Stimulated activated CD4-positive, alpha-beta T cell treated with anti-CD3 and anti-CD28 coated beads, Interleukin-4, amount 100 ng/mL, for 48 hours (primary cell): Measurements from ENCODE around the gene AGL.
"Not testable (repeated sequence)": the region's sequence is repeated elsewhere in the genome, so short reads cannot be mapped to it uniquely, and the experiment has no call there.

Experiments
- DNase-seq, 2 donors: peaks; one replicate each; pipeline ENCODE4 v3.0.0-alpha.2; 2020; ENCODE audit warnings: low read depth in 2 of 2

Gene AGL

DNA sequence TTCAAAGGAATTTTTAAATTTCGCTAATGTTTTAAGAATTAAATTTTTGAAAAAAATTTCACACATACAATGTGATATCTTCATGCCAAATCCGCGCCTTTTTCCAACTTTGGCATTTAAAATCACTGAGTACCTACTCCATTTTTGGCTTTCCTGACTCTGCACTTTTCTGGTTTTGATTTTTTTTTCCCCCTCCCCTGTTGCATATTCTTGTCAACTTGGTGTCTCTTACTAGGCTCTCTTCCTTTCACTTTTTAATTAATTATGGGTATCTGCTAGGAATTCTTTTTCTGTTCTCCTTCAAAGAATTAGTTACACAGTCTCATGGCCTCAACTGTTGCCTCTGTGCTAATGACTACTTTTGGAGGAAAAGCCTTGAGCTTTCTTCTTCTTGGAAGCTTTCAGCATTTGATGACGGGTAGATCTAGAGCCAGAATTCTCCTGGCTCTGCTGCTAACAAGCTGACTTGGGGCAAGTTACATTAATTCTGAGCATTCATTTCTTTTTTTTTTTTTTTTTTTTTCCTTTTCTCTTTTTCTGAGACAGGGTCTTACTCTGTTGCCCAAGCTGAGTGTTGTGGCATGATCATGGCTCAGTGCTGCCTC is 1.8 kb downstream of the AGL start:
- DNase-seq: no peak

DNA sequence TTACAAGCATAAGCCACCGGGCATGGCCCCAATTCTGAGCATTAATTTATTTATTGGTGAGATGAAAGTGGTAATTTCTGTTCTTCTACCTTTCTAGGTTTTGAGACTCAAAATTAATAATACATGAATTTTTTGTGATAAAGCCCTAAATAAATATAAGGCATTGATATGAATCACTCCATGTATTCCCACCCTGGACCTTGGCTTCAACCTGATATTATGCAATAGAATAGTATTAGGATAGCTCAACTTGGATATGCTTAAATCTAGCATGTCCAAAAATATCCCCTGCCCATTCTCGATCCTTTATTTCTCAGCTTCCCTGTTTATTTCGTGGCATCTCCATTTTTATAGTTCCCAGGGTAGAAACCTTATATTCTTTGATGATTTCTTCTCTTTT is 2.5 kb downstream of the AGL start:
- no peak for DNase-seq

DNA sequence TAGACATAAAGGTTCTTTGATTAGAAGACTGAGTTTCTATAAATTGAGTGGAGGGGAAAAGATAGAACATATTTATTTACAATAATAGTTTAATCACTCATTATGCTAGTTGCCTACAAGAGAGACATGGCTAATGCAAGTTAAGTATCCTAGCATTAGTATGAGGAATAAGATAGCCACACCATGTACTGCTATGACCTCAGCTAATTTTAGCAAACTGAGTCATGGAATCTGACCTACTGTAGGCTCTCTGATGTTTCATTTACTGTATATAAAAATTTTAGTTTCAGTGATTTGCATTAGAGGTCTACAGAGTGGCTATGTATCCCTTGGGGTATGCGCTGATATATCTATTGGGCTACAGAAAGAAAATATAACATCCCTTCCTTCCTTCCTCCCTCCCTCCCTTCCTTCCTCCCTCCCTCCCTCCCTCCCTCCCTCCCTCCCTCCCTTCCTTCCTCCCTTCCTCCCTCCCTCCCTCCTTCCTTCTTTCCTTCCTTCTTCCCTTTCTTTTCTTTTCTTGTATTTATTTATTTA is 5.8 kb downstream of the AGL start:
- no peak for DNase-seq

DNA sequence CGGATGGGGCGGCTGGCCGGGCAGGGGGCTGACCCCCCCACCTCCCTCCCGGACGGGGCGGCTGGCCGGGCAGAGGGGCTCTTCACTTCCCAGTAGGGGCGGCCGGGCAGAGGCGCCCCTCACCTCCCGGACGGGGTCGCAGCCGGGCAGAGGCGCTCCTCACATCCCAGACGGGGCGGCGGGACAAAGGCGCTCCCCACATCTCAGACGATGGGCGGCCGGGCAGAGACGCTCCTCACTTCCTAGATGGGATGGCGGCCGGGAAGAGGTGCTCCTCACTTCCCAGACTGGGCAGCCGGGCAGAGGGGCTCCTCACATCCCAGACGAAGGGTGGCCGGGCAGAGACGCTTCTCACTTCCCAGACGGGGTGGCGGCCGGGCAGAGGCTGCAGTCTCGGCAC is 6.9 kb downstream of the AGL start:
- DNase-seq: not testable (repeated sequence)

DNA sequence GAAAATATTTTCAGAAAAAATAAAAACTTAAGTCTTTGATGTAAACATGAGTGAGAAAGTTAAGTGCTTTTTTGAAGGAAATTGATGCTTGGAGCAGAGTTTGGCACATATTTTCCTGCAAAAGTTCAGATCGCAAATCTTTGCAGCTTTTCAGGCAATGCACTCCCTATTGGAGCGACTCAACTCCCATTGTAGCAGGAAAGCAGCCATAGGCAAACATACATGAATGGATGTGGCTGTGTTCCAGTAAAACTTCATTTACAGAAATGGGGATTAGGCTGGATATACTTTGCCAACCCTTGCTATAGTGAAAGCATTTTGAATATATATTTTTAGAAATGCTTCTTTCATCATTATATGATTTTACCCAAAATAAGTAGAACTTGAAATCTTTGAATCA is 8.1 kb downstream of the AGL start:
- no peak for DNase-seq

DNA sequence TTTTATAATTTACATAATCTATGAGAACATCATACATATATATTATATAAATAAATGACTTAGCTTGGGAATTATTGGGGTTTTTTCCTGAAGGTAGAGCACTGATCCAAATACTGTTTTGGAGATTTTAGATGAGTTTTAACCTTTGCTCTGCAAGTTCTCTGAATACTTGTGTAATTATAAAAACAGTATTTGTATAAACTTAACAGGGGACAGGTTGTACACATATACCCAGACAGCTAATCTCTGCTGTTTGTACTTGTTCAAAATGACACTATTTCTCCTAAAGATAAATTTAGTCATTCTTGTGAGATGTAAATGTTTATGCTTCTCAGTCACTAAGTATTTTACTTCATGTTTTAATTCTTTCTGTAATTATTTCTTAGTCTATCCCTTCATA is 8.7 kb downstream of the AGL start:
- DNase-seq: no peak

DNA sequence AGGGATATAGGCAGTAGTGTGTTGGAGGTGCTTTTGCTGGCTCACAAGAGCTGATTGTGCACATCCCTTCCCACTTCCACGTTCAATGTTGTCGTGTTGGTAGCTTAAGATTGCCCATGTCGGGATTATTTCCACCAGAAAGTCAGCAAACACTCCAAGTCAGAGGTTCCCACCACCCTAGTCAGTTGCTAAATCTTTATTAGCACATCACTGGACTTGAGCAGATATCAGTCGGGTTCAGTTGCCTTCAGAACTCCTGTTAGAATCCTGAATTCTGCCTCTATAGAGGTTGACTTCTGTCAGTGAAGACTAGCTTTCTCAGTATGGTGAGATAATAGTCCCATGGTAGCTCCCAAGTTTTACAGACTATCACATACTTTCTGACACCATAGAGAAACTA is 10.5 kb downstream of the AGL start:
- no peak for DNase-seq

DNA sequence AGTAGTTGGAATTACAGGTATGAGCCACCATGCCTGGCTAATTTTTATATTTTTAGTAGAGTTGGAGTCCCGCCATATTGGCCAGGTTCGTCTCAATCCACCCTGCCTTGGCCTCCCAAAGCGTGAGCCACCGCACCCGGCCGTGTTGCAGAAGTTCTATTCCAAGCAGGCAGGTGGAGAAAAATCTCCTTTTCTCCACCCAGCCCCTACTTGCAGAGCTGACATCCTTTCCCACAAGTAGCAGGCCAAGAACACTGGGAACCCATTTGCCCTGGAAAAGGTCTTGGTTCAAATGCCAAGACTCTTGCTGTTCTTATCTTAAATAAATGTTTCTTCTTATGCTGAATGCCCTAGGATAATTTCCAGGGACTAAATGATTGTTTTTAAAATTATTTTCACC is 17.5 kb downstream of the AGL start:
- no peak for DNase-seq

DNA sequence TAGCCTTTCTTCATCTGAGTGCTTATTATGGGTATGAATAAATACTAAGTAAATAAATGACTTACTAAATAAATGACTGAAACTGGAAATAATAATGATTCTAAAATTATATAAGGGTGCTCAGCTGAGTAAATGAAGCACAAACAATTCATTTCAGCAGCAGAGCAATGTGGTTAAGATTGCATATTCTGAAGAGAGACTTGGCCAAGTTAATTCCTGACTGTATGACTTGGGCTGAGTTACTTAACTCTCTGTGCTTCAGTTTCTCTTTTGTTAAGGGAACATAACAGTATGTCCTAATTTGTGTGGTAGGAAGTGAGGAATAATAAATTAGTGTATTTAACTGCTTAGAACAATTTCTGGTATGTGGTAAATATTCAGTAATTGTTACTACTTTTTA is 19.1 kb downstream of the AGL start:
- no peak for DNase-seq

DNA sequence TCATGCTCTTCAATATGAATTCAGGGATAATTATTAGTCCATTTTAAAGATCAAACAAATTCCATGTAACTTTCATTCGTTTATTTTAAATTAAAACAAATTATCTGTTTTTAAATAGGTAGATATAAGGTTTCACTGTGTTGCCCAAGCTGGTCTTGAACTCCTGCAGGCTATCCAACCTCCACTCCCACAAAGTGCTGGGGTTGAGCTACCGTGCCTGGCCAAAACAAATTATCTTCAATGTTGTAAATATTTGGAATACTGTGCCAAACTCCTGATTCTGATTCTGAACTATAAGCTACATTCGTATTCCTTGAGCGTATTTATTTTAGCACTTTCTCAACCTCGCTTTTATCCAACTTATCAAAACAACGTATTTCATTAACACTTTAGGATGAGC is 19.6 kb downstream of the AGL start:
- no peak for DNase-seq

DNA sequence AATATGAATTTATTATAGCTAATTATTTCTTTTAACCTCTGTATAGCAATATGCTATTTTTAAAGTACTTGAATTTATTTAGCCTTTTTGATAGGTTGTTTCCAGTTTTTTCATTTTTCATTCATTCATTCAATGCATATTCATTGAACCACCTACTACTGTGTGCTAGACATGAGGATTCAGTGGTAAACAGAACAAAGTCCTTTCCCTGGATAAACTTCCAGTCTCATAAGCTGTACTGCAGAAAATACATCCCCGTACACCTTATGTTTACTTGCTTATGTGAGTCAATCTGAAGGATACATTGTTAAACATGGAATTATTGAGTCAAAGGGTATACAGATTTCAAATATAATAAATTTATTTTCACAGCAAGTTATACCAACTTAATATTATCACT is 21.9 kb downstream of the AGL start:
- no peak for DNase-seq

DNA sequence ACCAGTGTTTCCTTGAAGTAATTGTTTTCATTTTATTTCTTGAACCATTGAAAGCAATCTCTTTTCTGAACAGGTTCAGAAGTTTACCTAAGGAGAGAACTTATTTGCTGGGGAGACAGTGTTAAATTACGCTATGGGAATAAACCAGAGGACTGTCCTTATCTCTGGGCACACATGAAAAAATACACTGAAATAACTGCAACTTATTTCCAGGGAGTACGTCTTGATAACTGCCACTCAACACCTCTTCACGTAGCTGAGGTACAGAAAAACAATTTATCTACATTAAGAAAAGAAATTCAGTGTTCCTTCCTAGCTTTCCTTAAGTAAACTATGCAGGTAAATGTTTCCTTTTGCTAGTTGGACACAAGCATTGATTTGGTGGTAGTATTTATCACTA is 27.4 kb downstream of the AGL start:
- no peak for DNase-seq

DNA sequence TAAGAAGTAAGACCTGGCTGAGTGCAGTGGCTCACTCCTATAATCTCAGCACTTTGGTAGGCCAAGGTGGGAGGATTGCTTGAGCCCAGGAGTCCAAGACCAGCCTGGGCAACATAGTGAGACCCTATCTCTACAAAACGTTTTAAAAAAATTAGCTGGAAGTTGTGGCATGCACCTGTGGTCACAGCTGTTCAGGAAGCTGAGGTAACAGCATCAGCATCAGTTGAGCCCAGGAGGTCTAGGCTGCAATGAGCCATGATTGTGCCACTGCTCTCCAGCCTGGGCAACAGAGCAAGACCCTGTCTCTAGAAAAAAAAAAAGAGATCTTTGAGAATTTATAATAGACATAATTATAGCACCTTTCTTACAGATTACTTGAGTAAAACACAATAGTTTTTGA is 36.0 kb downstream of the AGL start:
- no peak for DNase-seq

DNA sequence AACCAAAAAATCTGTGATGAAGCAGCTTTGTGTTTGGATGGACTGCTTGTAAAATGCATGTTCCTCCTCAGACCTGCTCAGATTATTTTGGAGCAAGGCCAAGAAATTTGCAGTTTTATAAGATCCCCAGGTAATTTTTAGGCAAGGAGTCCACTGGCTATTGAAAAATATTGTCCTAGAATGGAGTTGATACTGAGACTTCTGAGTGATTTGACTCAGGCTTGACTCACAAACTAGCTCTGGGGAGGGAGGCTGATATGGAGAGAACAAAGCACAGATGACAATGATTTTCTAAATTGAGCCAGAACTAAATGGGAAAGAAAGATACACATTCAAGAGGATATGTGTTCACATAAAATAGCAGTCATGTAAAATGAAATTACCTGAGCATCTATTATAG is 36.7 kb downstream of the AGL start:
- no peak for DNase-seq

DNA sequence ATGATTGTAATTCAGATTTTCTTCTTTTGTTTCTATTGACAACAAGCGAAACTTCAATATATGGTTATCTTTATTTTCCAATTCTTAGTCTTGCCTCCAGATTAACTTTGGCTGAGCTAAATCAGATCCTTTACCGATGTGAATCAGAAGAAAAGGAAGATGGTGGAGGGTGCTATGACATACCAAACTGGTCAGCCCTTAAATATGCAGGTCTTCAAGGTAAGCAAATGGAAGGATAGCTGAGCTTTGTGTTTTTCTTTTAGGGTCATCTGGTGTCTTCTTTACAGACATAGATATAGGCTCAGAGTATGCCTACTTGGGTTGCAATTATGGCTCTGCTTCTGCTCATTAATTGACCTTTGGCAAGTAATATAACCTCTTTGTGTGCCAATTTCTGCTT is 37.7 kb downstream of the AGL start:
- no peak for DNase-seq

DNA sequence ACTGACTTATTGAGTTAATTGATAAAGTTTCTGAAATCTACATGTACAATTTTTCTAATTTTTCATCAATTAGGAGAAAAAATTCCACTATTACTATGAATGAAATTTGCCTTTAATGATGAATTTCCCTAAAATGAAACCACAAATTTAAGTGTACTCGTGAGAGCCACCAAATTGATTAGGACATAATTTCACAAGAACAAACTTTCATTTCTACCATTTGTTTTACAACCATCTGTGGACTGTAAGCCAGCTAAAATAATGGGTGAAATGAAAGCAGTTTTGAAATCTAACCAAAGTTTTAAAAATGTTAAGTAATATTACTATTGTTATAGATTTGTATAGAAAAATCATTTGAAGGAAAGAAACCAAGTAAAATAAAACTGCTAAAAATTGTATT is 41.8 kb downstream of the AGL start:
- no peak for DNase-seq

DNA sequence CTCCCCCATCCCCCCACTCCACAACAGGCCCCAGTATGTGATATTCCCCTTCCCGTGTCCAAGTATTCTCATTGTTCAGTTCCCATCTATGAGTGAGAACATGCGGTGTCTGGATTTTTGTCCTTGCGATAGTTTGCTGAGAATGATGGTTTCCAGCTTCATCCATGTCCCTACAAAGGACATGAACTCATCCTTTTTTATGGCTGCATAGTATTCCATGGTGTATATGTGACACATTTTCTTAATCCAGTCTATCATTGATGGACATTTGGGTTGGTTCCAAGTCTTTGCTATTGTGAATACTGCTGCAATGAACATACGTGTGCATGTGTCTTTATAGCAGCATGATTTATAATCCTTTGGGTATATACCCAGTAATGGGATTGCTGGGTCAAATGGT is 53.1 kb downstream of the AGL start:
- DNase-seq: not testable (repeated sequence)

DNA sequence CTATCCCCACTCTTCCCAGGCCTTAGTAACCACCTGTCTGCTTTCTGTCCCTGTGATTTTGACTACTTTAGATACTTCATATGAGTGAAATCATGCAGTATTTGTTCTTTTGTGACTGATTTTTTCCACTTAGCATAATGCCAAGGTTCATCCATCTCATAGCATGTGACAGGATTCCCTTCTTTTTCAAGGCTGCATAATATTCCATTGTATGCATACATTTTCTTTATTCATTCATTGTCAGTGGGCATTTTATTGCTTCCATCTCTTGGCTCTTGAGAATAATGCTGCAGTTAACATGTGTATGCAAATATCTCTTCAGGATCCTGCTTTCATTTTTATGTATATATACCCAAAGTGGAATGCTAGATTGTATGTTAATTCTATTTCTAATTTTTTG is 56.4 kb downstream of the AGL start:
- DNase-seq: no peak

DNA sequence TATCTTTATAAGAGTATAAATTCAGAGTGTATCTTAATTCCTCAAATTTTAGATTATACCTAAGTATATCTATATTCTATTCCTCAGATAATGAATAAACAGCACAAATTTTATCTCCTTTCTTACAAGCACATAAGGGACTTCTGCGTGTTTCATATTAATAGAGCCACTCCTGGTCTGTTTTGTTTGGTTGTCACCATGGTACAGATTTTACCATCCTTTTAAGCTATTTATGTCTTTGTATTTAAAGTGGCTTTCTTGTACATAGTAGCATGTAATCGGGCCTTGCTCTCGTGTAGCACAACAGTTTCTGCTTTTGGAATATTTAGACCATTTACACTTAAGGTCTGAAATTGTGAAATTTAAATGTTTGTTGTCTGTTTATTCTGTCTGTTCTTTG is 67.1 kb downstream of the AGL start:
- DNase-seq: no peak

DNA sequence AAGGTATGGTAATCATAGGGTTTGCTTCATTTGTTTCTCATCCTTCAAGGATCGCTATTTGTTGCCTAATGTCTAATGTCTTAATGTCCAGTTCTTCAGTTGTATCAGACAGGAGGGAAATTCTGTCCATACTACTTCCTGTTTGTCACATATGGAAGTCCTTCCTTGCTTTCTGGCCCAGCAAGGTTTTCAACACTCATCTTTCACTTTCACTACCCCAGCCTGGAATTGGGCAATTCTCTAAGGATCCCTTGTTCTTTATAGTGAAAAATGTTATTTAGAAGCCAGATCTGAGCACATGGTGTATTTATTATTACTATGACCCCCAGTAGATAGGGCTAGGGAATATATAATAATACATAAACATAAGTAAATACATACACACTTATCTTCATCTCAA is 69.1 kb downstream of the AGL start:
- no peak for DNase-seq

DNA sequence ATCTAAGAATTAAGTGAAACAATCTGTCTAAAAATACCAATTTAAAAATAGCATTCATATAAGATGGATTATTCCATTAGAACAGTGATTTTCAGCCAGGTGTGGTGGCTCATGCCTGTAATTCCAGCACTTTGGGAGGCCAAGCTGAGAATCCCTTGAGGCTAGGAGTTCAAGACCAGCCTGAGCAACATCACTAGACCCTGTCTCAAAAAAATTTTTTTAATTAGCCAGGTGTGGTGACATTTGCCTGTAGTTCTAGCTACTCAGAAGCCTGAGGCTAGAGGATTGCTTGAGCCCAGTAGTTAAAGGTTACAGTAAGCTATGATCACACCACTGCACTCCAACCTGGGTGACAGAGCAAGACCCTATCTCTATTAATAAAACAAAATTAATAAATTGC is 84.6 kb downstream of the AGL start:
- no peak for DNase-seq

DNA sequence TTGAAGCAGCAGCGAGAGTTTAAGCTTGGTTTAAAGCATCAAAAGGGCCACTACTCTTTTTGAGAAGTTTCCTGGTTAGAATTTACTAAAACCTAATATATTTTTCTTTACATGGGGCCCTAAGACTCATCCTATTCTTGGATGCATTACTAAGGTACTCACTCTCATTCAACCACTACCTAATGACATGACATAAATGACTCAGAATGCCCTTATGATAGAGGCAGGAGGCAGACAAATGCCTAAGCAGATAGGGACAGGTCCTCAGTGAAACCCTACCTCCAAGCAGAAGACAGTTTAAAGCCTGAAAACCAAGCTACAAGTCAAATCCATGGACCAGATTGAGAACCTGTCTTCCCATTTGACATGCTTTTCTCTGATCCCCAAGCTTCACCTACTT is 85.4 kb downstream of the AGL start:
- DNase-seq: no peak

DNA sequence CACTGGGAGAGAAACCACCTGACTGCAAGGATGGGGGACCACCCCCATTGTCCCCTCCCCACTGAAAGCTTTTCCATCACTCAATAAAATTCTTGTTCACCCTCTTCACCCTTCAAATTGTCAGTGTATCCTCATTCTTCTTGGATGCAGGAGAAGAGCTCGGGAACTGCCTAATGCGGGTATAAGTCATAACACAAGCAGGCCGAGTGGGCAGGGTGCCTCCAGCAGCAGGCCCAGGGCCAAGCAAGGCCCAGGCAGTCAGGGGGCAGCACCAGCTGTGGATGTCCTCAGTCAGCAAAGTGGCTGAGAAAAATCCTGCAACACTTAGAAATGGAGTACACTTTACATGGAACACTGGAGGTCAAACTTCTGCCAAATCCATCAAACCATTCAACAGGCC is 85.9 kb downstream of the AGL start:
- no peak for DNase-seq

DNA sequence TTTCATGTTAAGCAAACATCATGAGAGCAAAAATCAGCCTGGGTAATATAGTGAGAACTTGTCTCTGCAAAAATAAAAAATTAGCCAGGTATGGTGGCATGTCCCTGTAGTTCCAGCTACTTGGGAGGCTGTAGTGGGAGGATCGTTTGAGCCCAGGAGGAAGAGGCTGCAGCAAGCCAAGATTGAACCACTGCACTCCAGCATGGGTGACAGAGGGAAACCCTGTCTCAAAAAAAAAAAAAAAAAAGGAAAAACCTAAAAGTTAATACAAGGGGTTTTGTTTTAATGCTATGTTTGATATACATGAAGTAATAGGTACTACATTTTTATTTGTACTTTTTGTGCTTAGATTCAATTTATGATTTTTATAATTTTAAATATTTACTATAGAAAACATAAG is 92.6 kb downstream of the AGL start:
- DNase-seq: no peak
